ENCODE measurements around the gene CALML6. TPM values are rescaled to one million over a fixed set of nuclear protein-coding genes. Genes with fewer than 3 reads are reported as not detected.

Gene CALML6
- total and polyA plus RNA-seq, 2 of the 8 experiments (the other 6 are each of a cell fraction or from before 2014, with no cell fraction given), result 0.54 to 1.3 TPM

DNA sequence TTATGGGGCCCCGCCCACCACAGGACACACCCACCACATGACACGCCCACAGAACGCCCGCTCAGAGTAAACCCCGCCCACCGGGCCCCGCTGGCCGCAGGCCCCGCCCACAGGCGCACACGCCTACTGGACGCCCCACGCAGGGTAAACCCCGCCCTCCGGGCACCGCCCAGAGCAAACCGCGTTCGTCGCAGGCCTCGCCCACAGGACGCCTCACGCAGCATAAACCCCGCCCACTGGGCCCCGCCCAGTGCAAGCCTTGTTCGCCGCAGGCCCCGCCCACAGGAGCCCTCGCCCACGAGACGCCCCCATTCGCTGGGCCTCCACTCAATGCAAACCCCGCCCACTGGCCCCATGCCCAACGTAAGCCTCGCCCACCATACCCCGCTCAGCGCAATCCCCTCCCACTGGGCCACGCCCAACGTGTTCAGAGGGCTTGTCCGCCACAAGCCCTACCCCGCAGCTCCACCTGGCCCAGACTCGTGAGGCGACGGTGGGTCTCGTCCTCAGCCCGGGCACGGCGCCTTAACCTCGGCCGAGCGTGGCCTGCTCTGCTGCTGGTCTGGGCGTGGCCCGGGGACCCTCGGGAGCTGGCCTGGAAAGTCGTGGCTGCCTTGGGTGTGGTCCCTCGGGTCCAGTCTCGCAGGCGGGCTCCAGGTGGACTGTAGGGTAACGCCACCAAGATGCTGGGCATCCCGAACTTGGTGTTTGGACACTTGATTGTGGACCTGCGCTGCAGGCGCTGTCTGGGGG, 4.4 kb downstream of the CALML6 start:
- Histone ChIP-seq H3K23me2 (ENCODE audit: low read depth, low read length) (peaks cover 4% of the 10 kb centered on the region; the same call in 1 of the 2 replicates), H2BK120ac (replicated peaks; ENCODE audit: low read depth, low read length) (no peak overlapping the region), H3K79me1 (ENCODE audit: low read depth, low read length) (no peaks in the 10 kb centered on the region), H2AK5ac (ENCODE audit: low read depth, low read length) (no peak overlapping the region), H3K27me3 (replicated peaks in 1 of 4; ENCODE audit: control insufficient read depth in 3 of 4, extremely low read depth in 1 of 4, insufficient read depth in 3 of 4, low read length in 3 of 4) (peaks cover 0 to 2% (median under 1%) of the 10 kb centered on the region in 4 experiments; a peak in 2 of 7 replicates), H4K8ac (ENCODE audit: extremely low read depth, insufficient read depth, low read length) (peak overlapping the region; percentile 77), H2AFZ (ENCODE audit: low read length) (peak overlapping the region; percentile 2; the same call in 1 of the 2 replicates), H4K91ac (replicated peaks; ENCODE audit: insufficient read length, low read length) (peak overlapping the region; percentile 67), H3K23ac (ENCODE audit: insufficient read length) (no peak overlapping the region), H3K4ac (replicated peaks; ENCODE audit: insufficient read length, low read depth, low read length) (no peak overlapping the region), H2BK20ac (ENCODE audit: low read length) (no peak overlapping the region), H2BK5ac (ENCODE audit: low read depth, low read length) (peak overlapping the region; percentile 15; the same call in 1 of the 2 replicates), H2BK15ac (ENCODE audit: low read length) (no peak overlapping the region), H4K20me1 (replicated peaks in 1 of 2; ENCODE audit: control insufficient read depth in 1 of 2, insufficient read depth in 2 of 2, low read length in 2 of 2) (no peaks in the 10 kb centered on the region), H3K14ac (ENCODE audit: insufficient read length) (no peak overlapping the region), H3K4me3 (ENCODE audit: extremely low read depth in 1 of 4, insufficient read depth in 2 of 4, low read depth in 3 of 4, low read length in 4 of 4) (peak overlapping the region in 3 of 4 experiments; percentile 34 to 68 (median 40); a peak in 6 of 8 replicates), H3K4me2 (ENCODE audit: insufficient read depth in 1 of 2, low read depth in 2 of 2, low read length in 2 of 2) (peak overlapping the region; percentile 50 to 82), H3K79me2 (ENCODE audit: control insufficient read depth in 1 of 2, insufficient read depth in 2 of 2, low read length in 2 of 2) (no peaks in the 10 kb centered on the region), H3K27ac (ENCODE audit: low read depth, low read length) (no peak overlapping the region), H2BK12ac (ENCODE audit: low read depth, low read length) (peak overlapping the region; percentile 90; the same call in 1 of the 2 replicates), H3K9me3 (ENCODE audit: insufficient read depth in 2 of 2, low read depth in 1 of 2, low read length in 1 of 2) (no peaks in the 10 kb centered on the region; a peak in 1 of 4 replicates), H3K9ac (replicated peaks in 1 of 4; ENCODE audit: extremely low read depth in 1 of 4, low read depth in 3 of 4, low read length in 3 of 4) (no peak overlapping the region), H3K18ac (ENCODE audit: extremely low read depth, low read length) (no peak overlapping the region), H3K36me3 (ENCODE audit: control insufficient read depth in 2 of 4, insufficient read depth in 4 of 4, low read length in 3 of 4) (no peaks in the 10 kb centered on the region), H4K5ac (ENCODE audit: insufficient read length, low read depth, low read length) (peak overlapping the region; percentile 41), H3K4me1 (replicated peaks in 1 of 4; ENCODE audit: control insufficient read depth in 3 of 4, insufficient read depth in 4 of 4, low read length in 3 of 4) (peaks cover 0 to 19% (median 12%) of the 10 kb centered on the region in 4 experiments; a peak in 6 of 7 replicates), H3K56ac (replicated peaks; ENCODE audit: insufficient read length, low read depth, low read length) (no peak overlapping the region)
- WGBS, 2 experiments (ENCODE audit: extremely low coverage in 1 of 2, insufficient coverage in 1 of 2, insufficient read length in 1 of 2, insufficient replicate concordance in 2 of 2, low coverage in 1 of 2, low lambda C conversion rate in 2 of 2, missing lambda C conversion rate in 1 of 2), result 26% methylated on average over 27 of the region's 62 CpGs; no CpG with 5 or more reads in 1 of the 2 experiments
- FAIRE-seq, result peak; percentile 86
- CTCF ChIA-PET (ENCODE audit: partially characterized antibody), result interaction anchor here (0.6 to 1.1 kb wide), 2 partner anchors 25 to 78 kb away, joined by 3 to 4 read pairs; no protein-coding TSS in a partner anchor
- POLR2A ChIA-PET (ENCODE audit: partially characterized antibody), result interaction anchor here (0.8 to 2.6 kb wide), 3 partner anchors 10 to 137 kb away, joined by 3 to 14 read pairs (median 3); no protein-coding TSS in a partner anchor
- peak; percentile 100 for DNase-seq (ENCODE audit: low read depth in 1 of 2, low spot score in 2 of 2)
- TF ChIP-seq, protein P1, sequence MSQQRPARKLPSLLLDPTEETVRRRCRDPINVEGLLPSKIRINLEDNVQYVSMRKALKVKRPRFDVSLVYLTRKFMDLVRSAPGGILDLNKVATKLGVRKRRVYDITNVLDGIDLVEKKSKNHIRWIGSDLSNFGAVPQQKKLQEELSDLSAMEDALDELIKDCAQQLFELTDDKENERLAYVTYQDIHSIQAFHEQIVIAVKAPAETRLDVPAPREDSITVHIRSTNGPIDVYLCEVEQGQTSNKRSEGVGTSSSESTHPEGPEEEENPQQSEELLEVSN (IDR thresholded peaks at IDR 0.05), result peak; percentile 84
- TF ChIP-seq TBP (IDR thresholded peaks at IDR 0.05; ENCODE audit: low read depth, low read length) (peak; percentile 44; the same call in 1 of the 2 replicates), RBBP5 (IDR thresholded peaks at IDR 0.05; ENCODE audit: borderline replicate concordance, low read depth, low read length) (0 out of 2 replicates have a peak, but pooled peaks have one; percentile 4), GTF2F1 (IDR thresholded peaks at IDR 0.05; ENCODE audit: borderline replicate concordance, low read depth, low read length) (0 out of 2 replicates have a peak, but pooled peaks have one; percentile 22), ZNF274 (IDR thresholded peaks at IDR 0.05; ENCODE audit: borderline replicate concordance, extremely low read depth, low read length) (no peak), POU5F1 (IDR thresholded peaks at IDR 0.05; ENCODE audit: low read depth, low read length) (no peak), HDAC6 (IDR thresholded peaks at IDR 0.05; ENCODE audit: low read depth, low read length) (peak; percentile 12), CREB1 (IDR thresholded peaks at IDR 0.05) (peak; percentile 69), CEBPB (IDR thresholded peaks at IDR 0.05; ENCODE audit: low read depth, low read length) (no peak)
- TF ChIP-seq, protein P2, sequence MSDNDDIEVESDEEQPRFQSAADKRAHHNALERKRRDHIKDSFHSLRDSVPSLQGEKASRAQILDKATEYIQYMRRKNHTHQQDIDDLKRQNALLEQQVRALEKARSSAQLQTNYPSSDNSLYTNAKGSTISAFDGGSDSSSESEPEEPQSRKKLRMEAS (IDR thresholded peaks at IDR 0.05), result peak; percentile 90
